Measurements from ENCODE around the gene CBFA2T3.

- TF ChIP-seq CTCF (IDR thresholded peaks at IDR 0.05) = no peak
- TF ChIP-seq EZH2 (IDR thresholded peaks at IDR 0.05; ENCODE audit: borderline replicate concordance, insufficient read depth, low read depth, low read length, poor library complexity, severe bottlenecking) = no peak
These were observed 54.1 kb downstream of the CBFA2T3 start for GRCh38 chr16:88922826-88923410.

All from B cell (primary cell).